HUES6 (cell line): ENCODE measurements around the gene SNX32.
"Not testable (repeated sequence)": the region's sequence is repeated elsewhere in the genome, so short reads cannot be mapped to it uniquely, and the experiment has no call there.

Source experiments
- H3K27ac ChIP-seq: 2 replicates; pipeline ENCODE4 v1.7.0; 2013; ENCODE audit warnings: low read depth, mild to moderate bottlenecking, low read length, inconsistent platforms
- H3K27me3 ChIP-seq: 2 replicates; pipeline ENCODE4 v1.6.1; 2013; ENCODE audit warnings: low read length; ENCODE audit not compliant: control insufficient read depth, insufficient read depth
- H3K36me3 ChIP-seq: 2 replicates; pipeline ENCODE4 v1.6.1; 2013; ENCODE audit warnings: low read length; ENCODE audit not compliant: control insufficient read depth, insufficient read depth
- H3K4me1 ChIP-seq: 2 replicates; pipeline ENCODE4 v1.6.1; 2013; ENCODE audit warnings: low read length; ENCODE audit not compliant: control insufficient read depth, insufficient read depth
- H3K4me3 ChIP-seq: 2 replicates; pipeline ENCODE4 v1.5.1; 2013; ENCODE audit warnings: low read depth, low read length
- H3K9ac ChIP-seq: one replicate; pipeline ENCODE4 v1.6.1; 2013; ENCODE audit warnings: mild to moderate bottlenecking, low read length
- H3K9me3 ChIP-seq: 2 replicates; pipeline ENCODE4 v1.6.1; 2013; ENCODE audit warnings: low read depth, low read length; ENCODE audit not compliant: control insufficient read depth, insufficient read depth

Gene SNX32

DNA sequence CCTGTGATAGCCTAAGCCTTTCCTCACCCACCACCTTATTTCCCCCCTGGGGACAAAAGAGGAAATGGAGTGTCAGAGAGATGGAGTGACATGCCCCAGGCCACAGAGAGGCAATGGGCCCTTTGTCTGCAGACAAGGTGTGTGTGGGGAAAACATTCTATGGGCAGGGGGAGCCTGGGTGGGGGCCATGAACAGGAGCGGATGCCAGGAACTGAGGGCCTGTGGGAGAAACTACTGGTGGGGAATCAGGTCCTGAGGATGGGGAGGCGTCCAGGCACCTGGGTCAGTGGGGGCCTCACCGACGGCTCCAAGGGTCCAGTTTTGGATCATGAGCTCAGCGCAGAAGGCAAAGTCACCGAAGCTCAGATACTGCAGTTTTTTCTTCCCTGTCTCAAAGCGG lies 51.5 kb downstream of the SNX32 start:
- H3K27ac ChIP-seq: no peak overlapping the region
- H3K4me3 ChIP-seq: no peak overlapping the region
- peaks cover 53% of the 10 kb centered on the region for H3K36me3 ChIP-seq
- H3K27me3 ChIP-seq: peaks cover 13% of the 10 kb centered on the region
- no peaks in the 10 kb centered on the region for H3K9me3 ChIP-seq
- H3K9ac ChIP-seq: no peak overlapping the region
- peaks cover 15% of the 10 kb centered on the region for H3K4me1 ChIP-seq

DNA sequence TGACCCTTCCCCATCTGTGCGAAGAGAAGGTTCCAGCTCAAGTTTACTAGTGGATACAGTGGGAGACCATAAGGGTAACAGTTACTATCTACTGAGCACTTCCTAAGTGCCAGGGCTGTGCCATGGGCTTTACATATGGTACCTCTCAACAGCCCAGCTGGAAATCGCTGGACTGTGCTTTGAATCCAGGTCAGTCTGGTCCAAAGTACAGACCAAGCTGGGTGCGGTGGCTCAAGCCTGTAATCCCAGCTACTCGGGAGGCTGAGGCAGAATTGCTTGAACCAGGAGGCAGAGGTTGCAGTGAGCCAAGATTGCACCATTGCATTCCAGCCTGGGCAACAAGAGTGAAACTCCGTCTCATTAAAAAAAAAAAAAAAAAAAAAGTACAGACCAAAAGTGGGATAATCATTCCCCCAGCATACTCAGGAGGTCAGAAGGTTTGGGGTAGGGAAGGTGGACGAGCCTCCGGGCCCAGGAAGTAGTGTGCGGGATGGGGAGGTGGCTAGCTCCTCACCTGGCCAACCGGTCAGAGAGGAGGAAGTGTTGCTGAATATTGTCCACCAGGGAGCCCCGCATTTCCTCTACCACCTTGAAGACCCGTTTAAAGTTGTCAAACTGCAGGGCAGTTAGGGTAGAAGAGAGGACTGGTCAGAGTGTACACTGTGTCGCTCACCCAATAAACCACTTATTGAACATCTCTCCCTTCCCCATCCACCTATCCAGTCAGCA lies 52.2 kb downstream of the SNX32 start:
- Histone ChIP-seq H3K4me1 (peaks cover 15% of the 10 kb centered on the region), H3K36me3 (peaks cover 53% of the 10 kb centered on the region), H3K27me3 (peaks cover 14% of the 10 kb centered on the region), H3K4me3 (no peak overlapping the region), H3K9me3 (no peaks in the 10 kb centered on the region), H3K27ac (no peak overlapping the region), H3K9ac (no peak overlapping the region)

DNA sequence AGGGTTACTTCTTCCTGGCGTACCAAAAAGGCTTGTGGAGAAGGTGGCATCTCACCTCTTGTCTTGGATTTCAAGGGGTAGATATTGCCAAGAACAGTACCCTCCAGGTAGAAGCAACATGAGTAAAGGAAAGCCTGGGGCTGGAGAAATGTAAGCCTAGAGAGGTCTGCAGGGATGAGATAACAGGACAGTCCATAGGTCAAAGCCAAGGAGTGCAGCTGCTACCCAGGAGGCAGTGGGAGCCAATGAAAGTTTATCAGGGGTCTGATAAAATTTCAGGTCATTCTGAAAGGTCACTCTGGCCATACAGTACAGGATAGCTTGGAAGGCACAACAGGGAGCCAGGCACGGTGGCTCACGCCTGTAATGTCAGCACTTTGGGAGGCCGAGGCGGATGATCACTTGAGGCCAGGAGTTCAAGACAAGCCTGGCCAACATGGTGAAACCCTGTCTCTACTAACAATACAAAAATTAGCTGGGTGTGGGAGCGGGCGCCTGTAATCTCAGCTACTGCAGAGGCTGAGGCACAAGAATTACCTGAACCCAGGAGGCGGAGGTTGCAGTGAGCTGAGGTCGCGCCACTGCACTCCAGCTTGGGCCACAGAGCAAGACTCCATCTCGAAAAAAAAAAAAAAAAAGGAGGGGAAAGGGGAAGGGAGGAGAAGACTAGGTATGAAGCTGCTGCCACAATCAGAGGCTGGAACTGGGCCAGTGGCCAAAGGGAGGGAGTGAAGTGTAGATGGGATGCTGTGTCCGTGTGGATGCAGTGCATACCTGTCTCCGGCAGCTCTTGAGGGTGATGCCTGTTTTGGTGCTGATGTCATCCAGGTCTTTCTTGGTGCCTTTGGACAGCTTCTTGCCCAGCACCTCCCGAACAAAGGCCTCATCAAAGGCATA lies 53.3 kb downstream of the SNX32 start:
- no peaks in the 10 kb centered on the region for H3K9me3 ChIP-seq
- H3K9ac ChIP-seq: peak overlapping the region; percentile 63
- peaks cover 48% of the 10 kb centered on the region for H3K36me3 ChIP-seq
- H3K4me3 ChIP-seq: peak overlapping the region; percentile 94
- peaks cover 14% of the 10 kb centered on the region for H3K27me3 ChIP-seq
- no peak overlapping the region for H3K27ac ChIP-seq
- peaks cover 19% of the 10 kb centered on the region for H3K4me1 ChIP-seq

DNA sequence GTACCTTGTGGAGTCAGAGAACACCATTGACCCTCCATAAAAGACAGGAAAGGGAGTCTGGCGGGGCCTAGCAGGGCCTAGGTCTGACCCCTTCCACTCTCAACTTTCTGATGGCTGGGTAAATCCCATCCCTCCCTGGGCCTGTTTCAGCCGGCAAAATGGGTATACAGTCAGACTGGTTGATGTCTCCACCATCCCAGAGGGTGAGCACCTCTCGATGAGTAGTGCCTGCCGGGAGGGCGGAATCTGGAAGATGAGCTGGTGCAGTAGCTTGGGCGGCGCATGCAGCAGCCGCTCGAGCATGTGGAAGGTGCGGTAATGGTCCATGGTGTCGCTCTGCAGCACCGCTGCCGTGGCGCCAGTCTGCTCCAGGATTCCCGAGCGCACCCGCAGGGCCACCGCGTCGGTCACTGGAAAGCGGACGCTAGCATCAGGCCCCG lies 54.0 kb downstream of the SNX32 start:
- H3K4me1 ChIP-seq: peaks cover 22% of the 10 kb centered on the region
- peak overlapping the region; percentile 63 for H3K9ac ChIP-seq
- no peak overlapping the region for H3K27ac ChIP-seq
- peaks cover 41% of the 10 kb centered on the region for H3K36me3 ChIP-seq
- H3K4me3 ChIP-seq: peak overlapping the region; percentile 94
- peaks cover 14% of the 10 kb centered on the region for H3K27me3 ChIP-seq
- H3K9me3 ChIP-seq: no peaks in the 10 kb centered on the region

DNA sequence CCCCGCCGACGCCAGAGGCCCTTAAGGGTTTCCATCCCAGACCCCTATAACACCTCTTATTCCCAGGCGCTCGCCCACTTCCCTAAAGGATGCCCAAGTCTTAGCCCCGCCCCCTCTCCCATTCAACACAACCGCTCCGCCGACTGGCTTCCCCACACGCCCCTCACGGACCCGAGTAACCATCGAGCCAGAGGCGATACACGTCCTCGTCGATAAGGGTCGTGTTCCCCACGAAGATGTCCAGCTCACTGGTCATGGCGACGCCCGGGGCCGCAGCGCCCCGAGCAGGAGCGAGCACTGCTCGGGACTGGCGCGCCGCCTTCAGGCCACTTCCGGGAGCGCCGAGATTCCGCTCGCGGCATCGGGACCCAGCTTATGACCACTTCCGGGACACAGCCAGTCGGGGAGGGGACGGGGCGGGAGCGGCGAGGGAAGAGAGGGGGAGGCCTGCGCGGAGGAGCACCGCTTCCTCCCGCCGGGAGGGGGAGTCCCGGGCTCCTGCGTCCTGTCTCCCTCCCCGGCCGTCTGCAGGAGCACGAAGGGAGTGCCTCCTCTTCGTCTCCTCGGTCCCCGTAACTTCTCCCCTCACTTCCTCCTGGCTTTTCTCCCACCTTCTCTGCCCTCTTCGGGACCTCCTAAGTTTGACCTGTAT lies 54.5 kb downstream of the SNX32 start, which contains the start of gene FIBP:
TSS of gene FIBP (minus strand) at position 309 of the 652 bp plus-strand sequence. CDS start at position 256, 53 bp downstream.
- peak within 1 kb of the TSS; percentile 94 for H3K4me3 ChIP-seq
- peak within 1 kb of the TSS; percentile 63 for H3K9ac ChIP-seq
- H3K36me3 ChIP-seq: peaks cover 36% of the 10 kb centered on the region
- H3K27me3 ChIP-seq: peaks cover 14% of the 10 kb centered on the region
- H3K27ac ChIP-seq: peak within 1 kb of the TSS; percentile 26; the same call in 1 of the 2 replicates
- H3K9me3 ChIP-seq: no peaks in the 10 kb centered on the region
- H3K4me1 ChIP-seq: peaks cover 22% of the 10 kb centered on the region

DNA sequence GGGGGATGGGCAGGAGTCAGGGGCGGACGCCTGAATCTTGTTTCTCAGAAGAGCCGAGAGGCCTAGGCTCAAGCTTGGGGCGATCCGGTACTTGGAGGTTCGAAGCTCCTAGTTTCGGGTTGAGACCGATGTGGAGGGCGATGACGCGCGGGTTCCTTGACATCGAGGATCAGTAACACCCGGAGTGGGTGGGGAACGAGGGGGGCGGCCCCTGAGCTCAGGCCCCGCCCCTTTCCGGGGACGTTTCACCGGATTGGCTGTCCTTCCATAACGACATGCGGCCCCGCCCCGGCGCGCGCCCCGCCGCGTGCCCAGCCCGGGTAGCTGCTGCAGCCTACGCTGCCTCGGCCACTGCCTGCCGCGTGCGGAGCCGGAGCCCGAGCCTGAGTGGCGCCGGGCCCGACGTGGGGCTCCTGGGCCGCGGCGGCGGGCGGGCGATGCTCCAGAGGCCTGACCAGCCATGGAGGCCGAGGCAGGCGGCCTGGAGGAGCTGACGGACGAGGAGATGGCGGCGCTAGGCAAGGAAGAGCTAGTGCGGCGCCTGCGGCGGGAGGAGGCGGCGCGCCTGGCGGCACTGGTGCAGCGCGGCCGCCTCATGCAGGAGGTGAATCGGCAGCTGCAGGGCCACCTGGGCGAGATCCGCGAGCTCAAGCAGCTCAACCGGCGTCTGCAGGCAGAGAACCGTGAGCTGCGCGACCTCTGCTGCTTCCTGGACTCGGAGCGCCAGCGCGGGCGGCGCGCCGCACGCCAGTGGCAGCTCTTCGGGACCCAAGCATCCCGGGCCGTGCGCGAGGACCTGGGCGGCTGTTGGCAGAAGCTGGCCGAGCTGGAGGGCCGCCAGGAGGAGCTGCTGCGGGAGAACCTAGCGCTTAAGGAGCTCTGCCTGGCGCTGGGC lies 56.8 kb downstream of the SNX32 start, which contains the start of gene CCDC85B:
TSS of gene CCDC85B (plus strand) at position 350 of the 895 bp plus-strand sequence. CDS start at position 461, 111 bp downstream.
- Histone ChIP-seq H3K27me3 (peaks cover 14% of the 10 kb centered on the region), H3K9ac (peak within 1 kb of the TSS; percentile 86), H3K4me1 (peaks cover 32% of the 10 kb centered on the region), H3K9me3 (no peaks in the 10 kb centered on the region), H3K4me3 (peak within 1 kb of the TSS; percentile 94), H3K27ac (peak within 1 kb of the TSS; percentile 73; the same call in 1 of the 2 replicates), H3K36me3 (peaks cover 19% of the 10 kb centered on the region)

DNA sequence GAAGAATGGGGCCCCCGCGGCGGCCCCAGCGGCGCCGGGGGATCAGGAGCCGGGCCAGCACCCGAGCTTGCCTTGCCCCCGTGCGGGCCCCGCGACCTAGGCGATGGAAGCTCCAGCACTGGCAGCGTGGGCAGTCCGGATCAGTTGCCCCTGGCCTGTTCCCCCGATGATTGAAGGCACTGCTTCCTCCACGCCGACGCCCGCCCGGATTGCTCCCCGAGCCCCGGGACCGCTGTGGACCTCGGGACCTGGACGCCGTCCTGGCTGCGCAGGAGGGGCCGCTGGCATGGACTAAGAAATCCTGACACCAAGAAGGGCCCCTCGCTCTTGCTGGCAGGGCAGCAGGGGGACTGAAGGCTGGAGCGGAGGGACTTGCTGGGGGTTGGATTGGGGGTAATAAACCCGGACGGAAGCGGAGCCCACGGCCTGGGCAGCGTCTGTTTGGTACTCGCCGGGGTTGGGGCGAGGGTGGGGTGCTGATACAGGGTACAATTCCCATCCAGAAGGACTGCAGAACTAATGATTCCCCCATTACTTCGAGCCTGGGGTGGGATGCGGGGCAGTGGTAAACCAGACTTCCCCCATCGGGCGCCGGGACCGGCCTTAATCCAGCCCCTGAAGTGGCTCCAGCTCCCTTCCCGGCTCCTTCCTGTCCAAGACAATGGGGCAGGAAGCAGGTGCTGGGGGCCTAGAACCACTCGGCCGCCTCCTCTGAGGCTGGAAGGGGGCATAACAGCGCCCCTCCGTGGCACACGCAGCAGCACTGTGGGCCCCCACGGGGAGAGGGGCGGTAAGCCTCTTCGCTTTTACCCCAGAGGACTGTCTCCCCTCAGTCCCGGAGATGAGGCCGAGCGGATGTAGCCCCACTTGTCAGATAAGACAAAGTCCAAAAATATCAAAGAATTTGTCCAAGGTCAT lies 57.7 kb downstream of the SNX32 start:
- Histone ChIP-seq H3K36me3 (peaks cover 19% of the 10 kb centered on the region), H3K9me3 (no peaks in the 10 kb centered on the region), H3K9ac (peak overlapping the region; percentile 86), H3K4me3 (peak overlapping the region; percentile 94), H3K4me1 (peaks cover 32% of the 10 kb centered on the region), H3K27ac (peak overlapping the region; percentile 73; the same call in 1 of the 2 replicates), H3K27me3 (peaks cover 14% of the 10 kb centered on the region)

DNA sequence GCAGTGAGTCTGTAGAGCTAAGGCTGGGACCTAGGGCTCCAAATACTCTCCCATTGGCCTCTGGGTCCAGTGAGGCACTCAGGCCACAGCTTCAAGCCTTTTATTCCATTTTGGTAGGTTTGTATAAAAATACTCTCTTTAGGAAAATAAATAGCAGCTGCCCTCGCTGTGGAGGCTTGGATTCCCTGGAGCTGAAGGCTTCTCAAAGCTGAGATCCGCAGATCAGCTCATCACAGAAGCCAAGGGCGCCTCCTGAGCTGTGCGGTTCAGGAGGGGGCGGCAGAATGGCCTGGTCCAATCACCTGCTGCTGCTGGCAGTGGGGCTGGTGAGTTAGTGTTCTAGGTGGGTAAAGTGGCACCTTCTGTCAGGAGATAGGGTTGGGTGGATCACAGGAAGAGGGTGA lies 58.4 kb downstream of the SNX32 start:
- H3K36me3 ChIP-seq: peaks cover 19% of the 10 kb centered on the region
- peak overlapping the region; percentile 94 for H3K4me3 ChIP-seq
- H3K27ac ChIP-seq, H3K9me3 ChIP-seq: not testable (repeated sequence)
- H3K4me1 ChIP-seq: peaks cover 32% of the 10 kb centered on the region
- peaks cover 14% of the 10 kb centered on the region for H3K27me3 ChIP-seq
- peak overlapping the region; percentile 86 for H3K9ac ChIP-seq

DNA sequence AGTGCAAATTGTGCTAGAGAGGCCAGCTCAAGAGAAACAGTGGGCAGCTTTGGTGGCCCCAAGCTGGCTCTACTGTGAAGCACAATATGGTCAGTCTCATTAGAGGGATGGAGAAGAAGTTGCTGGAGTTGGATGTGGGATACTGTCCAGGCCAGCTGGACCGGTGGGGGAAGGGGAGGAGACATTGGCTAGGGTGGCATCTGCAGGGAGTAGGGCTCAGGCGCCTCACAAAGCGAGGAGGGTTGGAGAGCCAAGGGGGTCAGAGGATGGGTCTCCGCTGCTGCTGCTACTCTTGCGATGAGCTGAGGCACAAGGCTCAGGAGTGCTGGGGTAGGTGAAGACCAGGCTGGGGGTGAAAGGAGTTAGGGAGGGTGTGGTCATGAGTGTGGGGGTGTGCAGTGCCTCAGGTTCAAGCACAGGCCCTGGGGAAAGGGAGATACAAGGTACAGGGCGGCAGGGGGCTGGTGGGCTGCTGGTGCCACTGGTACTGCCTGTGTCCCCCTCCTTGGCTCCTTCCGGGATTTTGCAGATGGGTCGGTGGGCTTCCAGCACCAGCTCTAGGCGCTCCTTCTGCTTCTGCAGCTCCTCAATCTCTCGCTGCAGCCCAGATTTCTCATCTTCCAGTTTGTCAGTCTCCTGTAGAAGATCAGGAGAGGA lies 59.0 kb downstream of the SNX32 start:
- Histone ChIP-seq H3K9me3 (no peaks in the 10 kb centered on the region), H3K27ac (no peak overlapping the region), H3K4me3 (no peak overlapping the region), H3K27me3 (peaks cover 14% of the 10 kb centered on the region), H3K4me1 (peaks cover 27% of the 10 kb centered on the region), H3K36me3 (peaks cover 18% of the 10 kb centered on the region), H3K9ac (no peak overlapping the region)
